ENCODE measurements around the gene DLG1.

The DLG1 gene

DNA sequence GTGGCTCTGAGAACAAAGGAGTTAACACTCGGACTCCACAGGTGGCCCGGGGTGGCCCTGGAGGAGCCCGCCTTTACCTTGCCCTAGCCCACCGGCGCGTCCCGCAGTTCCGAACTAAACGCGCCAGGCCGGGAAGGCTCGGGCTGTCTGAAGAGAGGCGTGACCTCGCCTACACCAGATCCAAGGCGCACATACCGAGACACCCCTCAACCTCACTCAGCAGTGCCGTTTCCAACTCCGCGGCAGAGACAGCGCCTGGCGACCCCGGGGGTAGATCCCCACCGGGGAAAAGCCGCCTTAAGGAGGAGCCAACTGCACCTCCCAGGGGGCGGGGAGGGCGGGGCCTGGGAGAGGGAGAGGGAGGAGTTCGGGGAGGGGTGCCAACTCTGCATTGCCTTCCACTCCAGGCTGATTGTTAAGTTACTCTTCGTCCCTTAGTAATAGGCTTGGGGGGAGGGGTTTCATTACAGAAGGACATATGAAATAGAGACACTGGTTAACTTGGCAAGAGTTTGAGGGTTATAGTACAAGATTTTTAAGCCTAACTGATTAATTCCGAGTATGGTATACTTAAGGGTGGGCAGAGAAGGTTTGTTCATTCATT, at the start of gene DLG1:
DLG1 (minus strand) TSS at position 272 of the 604 bp plus-strand sequence. CDS start 1,408 bp downstream, outside the sequence.
- in situ Hi-C loops (cut with MboI; ENCODE audit: low sequenced_read_pairs), result no loop called here

DNA sequence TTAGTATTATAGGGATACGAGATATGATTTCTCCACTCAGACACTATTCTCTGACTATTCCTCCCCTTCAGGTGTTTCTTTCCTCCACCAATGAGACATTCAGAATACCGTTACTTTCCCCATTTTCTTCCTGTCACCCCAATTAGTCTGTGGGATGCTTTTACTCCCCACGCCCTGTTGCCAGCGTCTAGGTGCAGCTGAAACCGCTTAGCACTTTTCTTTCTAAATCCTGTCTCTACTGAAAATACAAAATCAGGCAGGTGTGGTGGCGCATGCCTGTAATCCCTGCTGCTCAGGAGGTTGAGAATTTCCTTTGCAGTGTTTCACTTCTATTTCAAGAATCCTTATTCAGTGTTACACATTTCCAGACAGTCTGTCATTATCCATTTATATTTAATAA, 49.6 kb upstream of the DLG1 start:
- in situ Hi-C loops (cut with MboI; ENCODE audit: low sequenced_read_pairs), result no loop called here

DNA sequence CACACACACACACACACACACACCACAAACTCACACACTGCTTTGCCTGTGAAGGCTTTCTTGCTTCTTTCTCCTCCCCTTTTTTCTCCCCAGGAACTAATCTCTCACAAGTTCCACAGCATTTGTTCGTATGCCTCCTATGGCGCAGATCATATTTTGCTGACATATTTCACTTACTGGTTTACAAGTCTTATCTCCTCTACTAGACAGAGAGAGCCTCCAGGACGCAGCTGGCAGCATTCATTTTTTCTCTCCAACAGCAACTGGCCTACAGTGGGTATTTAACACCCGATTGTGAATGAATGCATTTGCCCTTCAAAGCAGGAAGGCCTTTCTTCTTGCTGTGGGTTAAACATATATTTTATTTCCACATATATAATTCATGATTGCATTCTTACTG, 47.0 kb upstream of the DLG1 start:
- in situ Hi-C loops (cut with MboI; ENCODE audit: low sequenced_read_pairs), result no loop called here

DNA sequence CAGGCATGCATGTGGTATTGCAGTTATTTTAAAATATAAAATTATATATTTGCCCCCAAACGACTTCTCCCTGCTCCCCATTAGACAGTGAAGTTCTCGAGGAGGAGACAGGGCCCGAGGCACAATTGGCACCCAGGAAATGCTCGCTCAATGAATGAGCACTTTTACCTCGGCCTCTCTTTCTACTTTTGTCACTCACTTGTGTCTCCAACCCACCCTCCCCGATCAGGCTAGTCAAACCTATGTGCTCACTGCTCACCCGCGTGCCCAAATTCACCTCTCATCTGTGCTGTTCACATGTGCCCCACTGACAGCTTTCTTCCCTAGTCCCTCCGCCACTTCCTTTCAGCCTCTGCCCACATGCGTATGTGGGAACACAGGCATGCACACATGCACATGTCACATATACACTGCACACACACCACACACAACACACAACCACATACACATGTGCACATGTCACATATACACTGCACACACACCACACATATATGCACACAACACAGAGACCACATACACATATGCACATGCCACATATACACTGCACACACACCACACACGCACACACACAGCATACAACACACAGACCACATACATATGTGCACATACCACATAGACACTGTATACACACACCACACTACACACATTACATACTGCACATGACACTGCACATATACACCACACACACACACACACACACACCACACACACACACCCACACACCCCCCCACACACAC, 46.3 kb upstream of the DLG1 start:
- in situ Hi-C loops (cut with MboI; ENCODE audit: low sequenced_read_pairs), result no loop called here

DNA sequence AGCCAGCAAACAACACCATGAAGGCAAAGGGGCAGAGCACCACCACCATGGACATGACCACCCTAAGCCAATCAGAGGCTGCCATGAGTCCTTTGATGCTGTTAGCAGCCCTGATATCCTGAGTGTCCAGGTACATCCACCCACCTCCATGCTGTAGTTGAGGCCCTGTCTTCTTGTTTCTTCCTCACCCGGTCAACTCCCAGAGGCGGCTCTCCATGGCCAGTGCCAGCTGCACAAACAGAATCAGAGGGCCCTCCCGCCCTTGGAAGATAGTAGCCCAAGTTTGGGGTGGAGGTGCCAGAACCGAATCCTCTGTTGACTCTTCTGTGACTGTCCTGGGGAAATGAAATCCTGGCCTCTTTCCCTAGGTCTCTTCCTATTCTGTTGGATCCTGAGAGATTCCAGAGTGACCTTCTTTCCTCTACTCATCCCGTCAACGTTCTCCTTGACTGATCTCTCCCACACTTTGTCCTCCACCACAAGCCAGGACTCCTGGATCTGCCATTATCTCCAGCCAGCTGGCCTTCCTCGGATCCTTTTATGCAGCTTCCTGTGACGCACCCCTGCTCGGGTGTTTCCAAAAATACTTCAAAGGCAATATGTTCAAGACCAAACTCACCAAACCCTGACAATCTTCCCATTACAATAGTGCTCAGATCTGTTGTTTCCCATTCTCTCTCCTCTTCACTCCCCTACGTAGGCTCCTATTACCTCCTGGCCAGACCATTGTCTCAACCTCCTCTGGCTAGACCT, 45.4 kb upstream of the DLG1 start:
- in situ Hi-C loops (cut with MboI; ENCODE audit: low sequenced_read_pairs), result no loop called here

DNA sequence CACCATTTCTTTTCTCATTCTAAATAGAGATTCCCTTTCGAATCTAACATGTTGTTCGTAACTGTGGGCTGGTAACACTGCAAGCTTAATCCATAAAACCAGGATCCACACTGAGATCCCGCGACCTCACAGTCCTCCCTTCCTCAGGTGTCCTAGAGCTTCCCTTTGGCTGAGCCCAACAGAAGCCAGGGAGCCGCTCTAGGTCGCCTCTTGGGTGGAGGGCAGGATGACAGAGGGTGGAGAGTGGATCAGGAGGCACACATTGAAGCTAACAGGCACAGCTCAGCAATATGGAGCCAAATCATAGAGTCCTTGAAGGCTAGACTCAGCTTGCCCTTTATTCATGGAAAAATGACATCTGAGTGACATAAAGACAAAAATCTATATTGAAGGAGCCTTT, 44.7 kb upstream of the DLG1 start:
- in situ Hi-C loops (cut with MboI; ENCODE audit: low sequenced_read_pairs), result no loop called here

DNA sequence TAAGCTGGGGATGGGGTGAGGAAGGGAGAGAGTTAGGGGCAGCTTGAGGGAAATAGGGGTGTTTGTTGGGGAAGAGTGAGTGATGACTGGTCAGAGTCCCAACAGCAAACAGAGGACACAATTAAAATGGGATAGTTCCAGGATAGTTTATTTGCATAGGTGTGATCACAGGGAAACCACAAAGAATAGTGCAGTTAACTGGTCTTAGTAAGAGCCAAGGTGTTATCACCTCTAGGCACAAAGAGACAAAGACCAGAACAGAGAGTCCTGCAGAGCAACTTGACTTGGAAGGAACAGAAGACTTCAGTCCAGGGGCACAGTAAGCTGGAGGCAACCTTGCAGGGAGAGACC, 42.1 kb upstream of the DLG1 start:
- in situ Hi-C loops (cut with MboI; ENCODE audit: low sequenced_read_pairs), result no loop called here

DNA sequence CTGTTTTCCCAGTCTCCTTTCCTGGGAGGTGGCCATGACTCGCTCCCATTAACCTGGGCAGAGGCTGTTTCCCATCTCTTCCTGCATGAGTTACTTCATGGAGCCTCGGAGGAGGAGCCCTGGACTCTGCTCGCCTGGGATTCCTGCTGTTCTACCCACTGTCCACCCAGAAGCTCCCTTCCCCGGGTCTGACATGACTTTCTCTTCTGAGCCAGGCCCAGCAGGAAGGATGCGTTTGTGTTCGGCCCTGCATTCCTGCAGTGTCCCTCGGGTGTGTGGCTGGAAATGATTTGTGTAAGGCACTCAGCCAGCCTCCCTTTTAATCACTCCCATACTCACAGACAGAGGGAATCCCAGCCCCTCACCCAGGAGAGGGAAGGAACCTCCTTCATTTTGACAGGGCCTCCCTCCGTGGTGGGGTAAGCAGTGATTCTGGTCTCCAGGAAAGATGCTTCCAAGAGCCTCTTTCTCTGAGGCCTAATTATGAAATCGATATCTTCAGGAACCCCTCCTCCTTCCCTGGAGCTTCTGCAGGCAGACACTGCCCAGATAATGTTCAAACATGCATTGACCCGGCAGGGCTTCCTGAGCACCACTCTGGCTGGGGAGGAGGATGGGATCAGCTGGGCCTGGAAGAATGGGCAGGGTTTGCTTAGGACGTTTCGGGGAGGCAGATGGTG, 41.6 kb upstream of the DLG1 start:
- in situ Hi-C loops (cut with MboI; ENCODE audit: low sequenced_read_pairs), result no loop called here

DNA sequence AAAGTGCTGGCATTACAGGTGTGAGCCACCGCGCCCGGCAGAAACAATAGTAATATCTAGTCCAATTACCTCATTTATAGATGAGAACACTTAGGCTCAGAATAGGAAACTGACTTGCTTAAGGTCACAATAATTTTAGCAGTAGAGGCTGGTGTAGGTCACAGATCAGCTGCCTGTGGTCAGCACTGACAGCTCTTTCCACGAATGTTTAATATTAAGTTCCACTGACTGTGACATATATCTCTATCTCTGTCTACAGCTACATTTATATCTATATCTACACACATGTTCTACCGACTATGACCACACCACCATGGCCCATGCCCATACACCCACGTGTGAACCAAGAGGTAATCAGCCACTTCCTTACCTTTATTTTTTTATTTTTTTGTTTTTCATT, 40.2 kb upstream of the DLG1 start:
- in situ Hi-C loops (cut with MboI; ENCODE audit: low sequenced_read_pairs), result no loop called here

DNA sequence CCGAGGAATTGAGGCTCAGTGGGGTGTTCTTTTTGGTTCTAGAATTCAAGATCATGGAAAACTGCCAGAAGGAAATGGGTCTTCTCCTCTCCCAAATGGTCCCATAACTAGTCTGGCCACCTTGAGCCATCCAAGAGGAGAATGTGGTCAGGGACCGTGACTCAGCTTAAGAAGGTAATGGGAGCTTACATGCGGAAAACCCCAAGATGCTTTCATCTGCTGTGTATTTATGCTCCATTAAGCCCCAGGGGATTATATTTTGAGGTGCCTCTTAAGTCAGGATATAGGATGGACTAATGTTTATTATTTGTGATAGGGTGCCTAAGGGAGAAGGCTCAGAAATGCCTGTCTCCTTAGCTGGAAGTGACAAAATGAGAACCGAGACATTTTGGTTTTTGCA, 39.2 kb upstream of the DLG1 start:
- in situ Hi-C loops (cut with MboI; ENCODE audit: low sequenced_read_pairs), result no loop called here

DNA sequence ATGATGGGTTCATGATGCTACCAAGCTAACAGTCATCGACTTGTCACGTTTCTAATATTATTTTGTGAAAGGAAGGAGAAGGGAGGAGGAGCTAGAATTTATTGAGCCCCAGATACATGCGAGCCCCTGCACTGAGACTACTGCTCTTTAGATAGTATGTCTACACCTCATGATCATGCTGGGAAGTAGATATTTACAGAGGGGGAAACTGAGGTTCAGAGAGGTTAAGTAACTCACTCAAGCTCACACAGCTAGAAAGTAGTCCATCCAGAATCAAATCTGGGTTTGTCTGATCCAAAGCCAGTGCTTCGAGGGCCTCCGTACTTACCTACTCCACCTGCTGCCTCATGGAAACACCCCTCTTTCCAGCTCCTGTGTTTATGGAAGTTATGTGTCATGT, 38.8 kb upstream of the DLG1 start:
- in situ Hi-C loops (cut with MboI; ENCODE audit: low sequenced_read_pairs), result no loop called here

DNA sequence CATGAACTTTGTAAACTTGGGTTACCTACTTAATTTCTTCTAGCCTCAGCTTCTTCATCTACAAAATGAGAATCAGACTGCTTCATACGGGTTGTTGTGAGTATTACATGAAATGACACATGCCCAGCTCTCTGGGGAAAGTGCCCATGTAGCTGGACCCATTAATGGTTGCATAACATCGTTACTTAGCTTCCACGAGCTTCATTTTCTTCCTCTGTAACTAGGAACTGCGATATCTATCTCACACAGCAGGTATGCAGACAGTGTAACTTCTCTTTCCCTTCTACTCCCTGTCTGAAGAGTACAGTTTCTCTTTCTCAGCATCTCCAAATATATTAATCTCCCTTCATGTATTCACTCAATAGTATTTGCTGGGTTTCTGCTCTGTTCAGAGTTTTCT, 37.9 kb upstream of the DLG1 start:
- in situ Hi-C loops (cut with MboI; ENCODE audit: low sequenced_read_pairs), result no loop called here

DNA sequence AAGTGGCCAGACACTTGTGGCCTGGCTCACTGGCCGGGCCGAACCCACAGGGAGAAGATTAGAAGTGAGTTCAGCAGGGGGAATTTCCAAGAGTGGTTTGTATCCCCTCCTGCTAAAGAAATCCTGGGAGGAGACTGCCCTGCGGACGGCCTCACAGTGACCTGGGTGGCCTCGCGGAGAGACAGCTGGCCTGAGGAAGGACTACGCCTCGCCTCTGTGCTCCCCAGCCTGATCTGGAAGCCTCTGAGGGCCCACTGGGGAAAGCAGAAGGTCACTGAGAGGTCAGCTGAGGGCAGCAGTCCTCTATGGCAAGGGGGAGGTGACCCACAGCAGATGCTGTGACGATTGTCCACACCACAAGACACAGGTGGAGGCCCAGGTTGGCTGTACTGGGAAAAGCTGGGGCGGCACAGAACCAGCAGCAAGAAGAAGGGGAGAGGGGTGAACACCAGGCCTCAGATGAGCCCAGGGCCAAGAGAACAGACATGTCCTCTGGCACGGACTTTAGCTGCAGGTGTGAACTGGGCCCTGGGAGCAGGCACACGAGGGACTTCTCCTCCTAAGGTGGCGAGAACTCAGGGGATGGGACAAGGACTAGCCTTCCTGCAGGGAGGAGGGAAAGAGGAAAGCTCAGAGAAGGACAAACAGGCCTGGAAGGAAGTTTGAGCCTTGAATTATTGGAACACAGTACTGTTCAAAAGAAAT, 37.2 kb upstream of the DLG1 start:
- in situ Hi-C loops (cut with MboI; ENCODE audit: low sequenced_read_pairs), result no loop called here

DNA sequence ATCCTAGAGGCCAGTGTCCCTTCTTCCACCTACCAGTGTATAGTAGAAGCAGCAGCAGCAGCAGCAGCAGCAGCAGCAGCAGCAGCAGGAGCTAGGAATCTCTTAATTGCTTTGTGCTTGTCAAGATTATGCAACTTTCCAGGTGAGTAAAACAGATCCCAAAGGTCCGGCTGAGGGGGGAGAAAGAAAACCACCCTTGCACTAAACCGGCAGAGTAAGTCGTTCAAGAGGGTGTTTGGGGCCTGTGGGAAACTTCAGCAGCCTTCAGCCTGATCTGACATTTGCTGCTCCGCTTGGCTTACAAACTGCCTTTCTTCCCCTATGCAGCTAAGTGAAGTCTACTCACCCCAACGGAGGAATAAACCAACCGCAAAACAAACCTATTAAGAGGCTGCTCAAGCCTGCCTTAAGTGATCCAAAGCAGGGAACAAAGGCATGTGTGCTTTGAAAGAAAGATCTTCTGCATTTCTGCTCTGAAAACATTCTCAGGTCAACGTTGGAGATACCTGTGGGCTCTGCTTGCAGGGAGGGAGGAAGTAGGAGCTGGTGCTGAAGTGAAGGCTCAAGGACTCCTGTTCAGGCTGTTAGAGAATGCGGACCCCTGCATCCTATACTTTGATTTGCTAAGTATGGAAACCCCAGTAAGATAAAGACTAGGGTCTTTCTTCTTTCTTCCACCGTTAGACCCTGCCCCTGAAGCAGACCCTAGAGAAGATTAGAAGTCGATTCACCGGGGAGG, 35.7 kb upstream of the DLG1 start:
- in situ Hi-C loops (cut with MboI; ENCODE audit: low sequenced_read_pairs), result no loop called here

DNA sequence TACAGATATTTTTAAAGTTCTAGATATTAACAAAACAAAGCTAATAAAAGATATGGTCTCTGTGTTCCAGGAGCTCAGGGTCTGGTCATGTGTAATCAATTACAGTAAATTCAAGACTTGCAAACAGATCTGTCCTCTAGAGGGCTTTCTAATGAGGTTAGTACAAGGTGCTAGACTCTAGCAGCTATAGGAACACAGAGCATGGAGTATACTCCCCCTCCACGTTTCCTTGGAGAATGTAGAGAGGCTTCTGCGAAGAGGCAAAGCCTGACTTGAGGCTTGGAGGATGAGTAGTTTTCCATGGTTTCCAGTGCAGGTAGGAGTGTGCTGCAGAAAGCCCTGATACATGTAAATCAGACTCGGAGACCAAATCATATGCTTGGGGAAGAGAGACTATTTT, 32.7 kb upstream of the DLG1 start:
- in situ Hi-C loops (cut with MboI; ENCODE audit: low sequenced_read_pairs), result no loop called here

DNA sequence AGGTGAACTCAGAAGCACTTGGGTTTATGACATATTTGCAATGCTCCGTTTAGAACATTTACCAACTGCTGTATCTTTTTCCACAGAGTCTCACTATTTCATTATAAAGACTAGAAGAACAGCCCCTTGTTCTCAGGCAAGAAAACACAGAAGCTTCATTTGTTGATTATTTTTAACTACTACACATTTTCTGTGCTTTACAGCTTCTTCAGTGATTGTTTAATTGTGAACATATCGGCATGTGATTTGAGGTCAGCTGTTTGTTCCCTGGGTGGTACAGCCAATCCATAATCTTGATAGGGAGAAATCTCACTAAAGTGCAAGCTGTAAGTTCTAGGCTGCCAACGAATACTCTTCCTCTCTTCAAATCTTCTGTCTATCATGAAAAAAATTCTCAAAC, 31.0 kb upstream of the DLG1 start:
- in situ Hi-C loops (cut with MboI; ENCODE audit: low sequenced_read_pairs), result no loop called here

DNA sequence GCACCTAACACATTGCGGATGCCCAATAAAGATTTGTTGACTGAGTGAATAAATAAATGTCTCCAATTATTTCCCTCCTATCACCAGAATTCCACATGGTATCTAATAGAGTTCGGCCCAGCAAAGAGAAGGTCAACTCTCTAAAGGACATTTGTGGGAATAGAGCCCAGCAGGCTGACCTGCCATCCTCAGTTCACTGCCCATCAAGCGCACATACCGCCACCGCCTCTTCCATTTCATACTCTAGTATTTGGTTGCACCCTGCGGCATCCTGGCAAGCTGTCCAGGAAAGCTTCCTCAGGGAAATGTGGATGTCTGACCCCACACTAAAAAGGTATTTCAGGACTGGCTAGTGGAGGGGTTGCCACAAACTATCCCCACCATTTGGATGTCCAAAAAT, 29.8 kb upstream of the DLG1 start:
- in situ Hi-C loops (cut with MboI; ENCODE audit: low sequenced_read_pairs), result no loop called here

DNA sequence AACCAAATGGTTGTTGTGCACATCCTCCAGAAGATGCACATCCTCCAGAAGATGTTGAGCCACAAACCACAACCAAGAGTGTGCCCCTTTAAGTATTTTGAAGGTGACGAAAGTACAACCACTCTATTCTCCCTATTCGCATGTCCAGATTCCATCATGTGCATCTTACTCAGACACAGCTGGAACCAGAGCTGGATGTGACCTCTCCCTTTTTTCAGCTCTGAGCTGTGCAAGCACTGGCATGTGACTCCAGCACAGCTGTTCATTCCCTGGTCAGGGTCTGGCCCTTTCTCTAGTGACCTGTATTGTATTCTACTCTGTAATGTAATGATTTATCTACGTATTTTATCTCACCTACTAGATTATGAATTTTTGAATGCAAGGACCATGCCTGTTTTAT, 29.3 kb upstream of the DLG1 start:
- in situ Hi-C loops (cut with MboI; ENCODE audit: low sequenced_read_pairs), result no loop called here

DNA sequence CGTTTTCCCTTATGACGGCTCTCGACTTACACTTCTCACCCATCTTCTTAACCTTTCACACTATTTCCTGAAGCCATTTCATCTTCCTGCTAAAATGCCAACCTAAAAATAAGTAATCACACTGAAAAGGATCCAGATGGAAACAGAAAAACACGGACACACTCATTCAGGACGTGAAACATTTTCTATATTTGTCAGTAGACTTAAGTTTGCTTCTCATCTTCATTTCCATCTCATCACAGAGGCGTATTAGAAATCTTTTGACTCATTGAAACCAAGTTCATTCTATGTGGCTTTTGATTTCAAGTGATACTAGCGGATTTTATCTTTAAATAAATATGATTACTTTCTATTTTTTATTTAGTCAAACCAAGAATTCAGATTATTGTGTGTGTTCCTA, 27.4 kb upstream of the DLG1 start:
- in situ Hi-C loops (cut with MboI; ENCODE audit: low sequenced_read_pairs), result no loop called here

DNA sequence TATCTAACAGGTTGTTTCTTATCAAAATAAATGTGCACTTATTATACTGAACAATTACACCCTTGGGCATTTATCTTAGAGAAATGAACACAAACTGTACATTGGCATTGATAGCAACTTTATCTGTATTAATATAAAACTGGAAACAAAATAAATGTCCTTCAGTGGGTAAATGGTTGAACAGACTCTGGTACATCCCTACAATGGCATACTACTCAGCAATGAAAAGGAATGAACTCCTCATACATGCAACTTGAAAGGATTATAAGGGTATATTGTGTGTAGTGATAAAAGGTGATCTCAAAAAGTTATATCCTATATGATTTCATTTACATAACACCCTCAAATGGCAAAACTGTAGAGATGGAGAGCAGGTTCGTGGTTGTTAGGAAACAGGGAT, 23.7 kb upstream of the DLG1 start:
- in situ Hi-C loops (cut with MboI; ENCODE audit: low sequenced_read_pairs), result no loop called here

Data from HL-60/S4 treated with retinoic acid at 250 ng/mL for 4 days and 3 days (cell line).